H1 (cell line): ENCODE data around the gene PEX14. TPM values are rescaled to one million over a fixed set of nuclear protein-coding genes. Genes with fewer than 3 reads are reported as not detected.

Experiments used
- BACH1 ChIP-seq: IDR thresholded peaks from 2 replicates; pipeline ENCODE4 v1.6.1; 2012; ENCODE audit warnings: low read length, improper control_type of control experiment
- KDM5A ChIP-seq: fragments of 200-600 bp; IDR thresholded peaks from 2 replicates; pipeline ENCODE4 v1.7.1; 2012; ENCODE audit warnings: mild to moderate bottlenecking, low read length, inconsistent platforms, mixed read lengths
- SP2 ChIP-seq: IDR thresholded peaks from 2 replicates; pipeline ENCODE4 v1.6.1; 2012; ENCODE audit warnings: mild to moderate bottlenecking, low read length, inconsistent platforms
- SP4 ChIP-seq: IDR thresholded peaks from 2 replicates; pipeline ENCODE4 v1.6.1; 2012; ENCODE audit warnings: low read length, inconsistent platforms
- polyA plus RNA-seq, 7 experiments: library from polyadenylated mRNA; depleted of rRNA in 3 of 7; stranded (reverse) in 5 of 7; unstranded in 2 of 7; fragments of >200 nt in 5 of 7; fragments of 200-250 nt in 2 of 7; gene quantifications; 1 replicate in 5 of 7; 2 replicates in 1 of 7; 4 replicates in 1 of 7; pipeline versions ENCODE4 v1.2.1 to v1.2.3, GENCODE V29; 2011 to 2013; ENCODE audit warnings: missing spikeins in 2 of 7, mixed read lengths in 2 of 7
- total RNA-seq: library from RNA; stranded (reverse); fragmentation: NEBNext Ultra II Directional; extraction: Animal tissue kit (Norgen Biotek cat#: 25700); gene quantifications from 2 replicates; pipeline ENCODE4 v1.2.1, GENCODE V29; 2021
- TF ChIP-seq, protein P1 (sequence below): IDR thresholded peaks from 2 replicates; pipeline ENCODE4 v1.6.1; 2012; ENCODE audit warnings: inconsistent platforms
- TF ChIP-seq, protein P2 (sequence below): fragments of 300-600 bp; sonication (generic); IDR thresholded peaks from 2 replicates; pipeline ENCODE4 v1.7.1; 2012; ENCODE audit warnings: low read length, moderate library complexity, mild to moderate bottlenecking, inconsistent platforms; ENCODE audit not compliant: insufficient replicate concordance

Gene PEX14
- total and polyA plus RNA-seq, 2 of the 8 experiments (the other 6 are each of a cell fraction or from before 2014, with no cell fraction given): 13.0 to 19.8 TPM

- TF ChIP-seq, protein P1, sequence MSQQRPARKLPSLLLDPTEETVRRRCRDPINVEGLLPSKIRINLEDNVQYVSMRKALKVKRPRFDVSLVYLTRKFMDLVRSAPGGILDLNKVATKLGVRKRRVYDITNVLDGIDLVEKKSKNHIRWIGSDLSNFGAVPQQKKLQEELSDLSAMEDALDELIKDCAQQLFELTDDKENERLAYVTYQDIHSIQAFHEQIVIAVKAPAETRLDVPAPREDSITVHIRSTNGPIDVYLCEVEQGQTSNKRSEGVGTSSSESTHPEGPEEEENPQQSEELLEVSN: no peak
- TF ChIP-seq SP2 (no peak), KDM5A (no peak), BACH1 (no peak), SP4 (no peak)
- TF ChIP-seq, protein P2, sequence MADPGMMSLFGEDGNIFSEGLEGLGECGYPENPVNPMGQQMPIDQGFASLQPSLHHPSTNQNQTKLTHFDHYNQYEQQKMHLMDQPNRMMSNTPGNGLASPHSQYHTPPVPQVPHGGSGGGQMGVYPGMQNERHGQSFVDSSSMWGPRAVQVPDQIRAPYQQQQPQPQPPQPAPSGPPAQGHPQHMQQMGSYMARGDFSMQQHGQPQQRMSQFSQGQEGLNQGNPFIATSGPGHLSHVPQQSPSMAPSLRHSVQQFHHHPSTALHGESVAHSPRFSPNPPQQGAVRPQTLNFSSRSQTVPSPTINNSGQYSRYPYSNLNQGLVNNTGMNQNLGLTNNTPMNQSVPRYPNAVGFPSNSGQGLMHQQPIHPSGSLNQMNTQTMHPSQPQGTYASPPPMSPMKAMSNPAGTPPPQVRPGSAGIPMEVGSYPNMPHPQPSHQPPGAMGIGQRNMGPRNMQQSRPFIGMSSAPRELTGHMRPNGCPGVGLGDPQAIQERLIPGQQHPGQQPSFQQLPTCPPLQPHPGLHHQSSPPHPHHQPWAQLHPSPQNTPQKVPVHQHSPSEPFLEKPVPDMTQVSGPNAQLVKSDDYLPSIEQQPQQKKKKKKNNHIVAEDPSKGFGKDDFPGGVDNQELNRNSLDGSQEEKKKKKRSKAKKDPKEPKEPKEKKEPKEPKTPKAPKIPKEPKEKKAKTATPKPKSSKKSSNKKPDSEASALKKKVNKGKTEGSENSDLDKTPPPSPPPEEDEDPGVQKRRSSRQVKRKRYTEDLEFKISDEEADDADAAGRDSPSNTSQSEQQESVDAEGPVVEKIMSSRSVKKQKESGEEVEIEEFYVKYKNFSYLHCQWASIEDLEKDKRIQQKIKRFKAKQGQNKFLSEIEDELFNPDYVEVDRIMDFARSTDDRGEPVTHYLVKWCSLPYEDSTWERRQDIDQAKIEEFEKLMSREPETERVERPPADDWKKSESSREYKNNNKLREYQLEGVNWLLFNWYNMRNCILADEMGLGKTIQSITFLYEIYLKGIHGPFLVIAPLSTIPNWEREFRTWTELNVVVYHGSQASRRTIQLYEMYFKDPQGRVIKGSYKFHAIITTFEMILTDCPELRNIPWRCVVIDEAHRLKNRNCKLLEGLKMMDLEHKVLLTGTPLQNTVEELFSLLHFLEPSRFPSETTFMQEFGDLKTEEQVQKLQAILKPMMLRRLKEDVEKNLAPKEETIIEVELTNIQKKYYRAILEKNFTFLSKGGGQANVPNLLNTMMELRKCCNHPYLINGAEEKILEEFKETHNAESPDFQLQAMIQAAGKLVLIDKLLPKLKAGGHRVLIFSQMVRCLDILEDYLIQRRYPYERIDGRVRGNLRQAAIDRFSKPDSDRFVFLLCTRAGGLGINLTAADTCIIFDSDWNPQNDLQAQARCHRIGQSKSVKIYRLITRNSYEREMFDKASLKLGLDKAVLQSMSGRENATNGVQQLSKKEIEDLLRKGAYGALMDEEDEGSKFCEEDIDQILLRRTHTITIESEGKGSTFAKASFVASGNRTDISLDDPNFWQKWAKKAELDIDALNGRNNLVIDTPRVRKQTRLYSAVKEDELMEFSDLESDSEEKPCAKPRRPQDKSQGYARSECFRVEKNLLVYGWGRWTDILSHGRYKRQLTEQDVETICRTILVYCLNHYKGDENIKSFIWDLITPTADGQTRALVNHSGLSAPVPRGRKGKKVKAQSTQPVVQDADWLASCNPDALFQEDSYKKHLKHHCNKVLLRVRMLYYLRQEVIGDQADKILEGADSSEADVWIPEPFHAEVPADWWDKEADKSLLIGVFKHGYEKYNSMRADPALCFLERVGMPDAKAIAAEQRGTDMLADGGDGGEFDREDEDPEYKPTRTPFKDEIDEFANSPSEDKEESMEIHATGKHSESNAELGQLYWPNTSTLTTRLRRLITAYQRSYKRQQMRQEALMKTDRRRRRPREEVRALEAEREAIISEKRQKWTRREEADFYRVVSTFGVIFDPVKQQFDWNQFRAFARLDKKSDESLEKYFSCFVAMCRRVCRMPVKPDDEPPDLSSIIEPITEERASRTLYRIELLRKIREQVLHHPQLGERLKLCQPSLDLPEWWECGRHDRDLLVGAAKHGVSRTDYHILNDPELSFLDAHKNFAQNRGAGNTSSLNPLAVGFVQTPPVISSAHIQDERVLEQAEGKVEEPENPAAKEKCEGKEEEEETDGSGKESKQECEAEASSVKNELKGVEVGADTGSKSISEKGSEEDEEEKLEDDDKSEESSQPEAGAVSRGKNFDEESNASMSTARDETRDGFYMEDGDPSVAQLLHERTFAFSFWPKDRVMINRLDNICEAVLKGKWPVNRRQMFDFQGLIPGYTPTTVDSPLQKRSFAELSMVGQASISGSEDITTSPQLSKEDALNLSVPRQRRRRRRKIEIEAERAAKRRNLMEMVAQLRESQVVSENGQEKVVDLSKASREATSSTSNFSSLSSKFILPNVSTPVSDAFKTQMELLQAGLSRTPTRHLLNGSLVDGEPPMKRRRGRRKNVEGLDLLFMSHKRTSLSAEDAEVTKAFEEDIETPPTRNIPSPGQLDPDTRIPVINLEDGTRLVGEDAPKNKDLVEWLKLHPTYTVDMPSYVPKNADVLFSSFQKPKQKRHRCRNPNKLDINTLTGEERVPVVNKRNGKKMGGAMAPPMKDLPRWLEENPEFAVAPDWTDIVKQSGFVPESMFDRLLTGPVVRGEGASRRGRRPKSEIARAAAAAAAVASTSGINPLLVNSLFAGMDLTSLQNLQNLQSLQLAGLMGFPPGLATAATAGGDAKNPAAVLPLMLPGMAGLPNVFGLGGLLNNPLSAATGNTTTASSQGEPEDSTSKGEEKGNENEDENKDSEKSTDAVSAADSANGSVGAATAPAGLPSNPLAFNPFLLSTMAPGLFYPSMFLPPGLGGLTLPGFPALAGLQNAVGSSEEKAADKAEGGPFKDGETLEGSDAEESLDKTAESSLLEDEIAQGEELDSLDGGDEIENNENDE: no peak
Measured at GRCh38 chr1:10561497-10561896, 86.7 kb downstream of the PEX14 start (continued).
